ENCODE results near the gene ITGA1. TPM values are rescaled to one million over a fixed set of nuclear protein-coding genes. Genes with fewer than 3 reads are reported as not detected.

Gene ITGA1
- total and polyA plus RNA-seq, 2 of the 8 experiments (the other 6 are each of a cell fraction or from before 2014, with no cell fraction given): 2.3 to 9.0 TPM

- TF ChIP-seq, protein P1, sequence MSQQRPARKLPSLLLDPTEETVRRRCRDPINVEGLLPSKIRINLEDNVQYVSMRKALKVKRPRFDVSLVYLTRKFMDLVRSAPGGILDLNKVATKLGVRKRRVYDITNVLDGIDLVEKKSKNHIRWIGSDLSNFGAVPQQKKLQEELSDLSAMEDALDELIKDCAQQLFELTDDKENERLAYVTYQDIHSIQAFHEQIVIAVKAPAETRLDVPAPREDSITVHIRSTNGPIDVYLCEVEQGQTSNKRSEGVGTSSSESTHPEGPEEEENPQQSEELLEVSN (IDR thresholded peaks at IDR 0.05): no peak
- TF ChIP-seq POLR2A (IDR thresholded peaks at IDR 0.05; ENCODE audit: control extremely low read depth in 1 of 2, low read depth in 2 of 2, low read length in 2 of 2) (no peak), SP1 (IDR thresholded peaks at IDR 0.05; ENCODE audit: low read depth, low read length) (no peak), CHD1 (IDR thresholded peaks at IDR 0.05; ENCODE audit: low read depth, low read length) (no peak), POU5F1 (IDR thresholded peaks at IDR 0.05; ENCODE audit: low read depth, low read length) (no peak), EGR1 (IDR thresholded peaks at IDR 0.05; ENCODE audit: borderline replicate concordance, low read depth, low read length) (no peak), HDAC6 (IDR thresholded peaks at IDR 0.05; ENCODE audit: low read depth, low read length) (no peak)
These were observed 137.3 kb downstream of the ITGA1 start (continued) for GRCh38 chr5:52925001-52925400.
